H1 (cell line): Measurements from ENCODE around the gene PLSCR3. TPM values are rescaled to one million over a fixed set of nuclear protein-coding genes. Genes with fewer than 3 reads are reported as not detected.

Source experiments
- CTCF ChIA-PET: fragments of 300-600 bp; sonication (Branson Sonifier 250); formaldehyde crosslinking; loops from one replicate; lab custom pipeline; 2021; ENCODE audit not compliant: partially characterized antibody; lab: Charles Lee
- POLR2A ChIA-PET: fragments of 300-600 bp; sonication (Branson Sonifier 250); formaldehyde crosslinking; loops from one replicate; lab custom pipeline; 2021; ENCODE audit warnings: inconsistent platforms; ENCODE audit not compliant: partially characterized antibody; lab: Charles Lee
- DNase-seq, 2 experiments: peaks; one replicate each; pipeline versions ENCODE4 v3.0.0 to v3.0.0-alpha.2; 2010 to 2022; ENCODE audit warnings: low spot score in 2 of 2, low read depth in 1 of 2, mixed read lengths in 1 of 2
- FAIRE-seq: peaks from 2 replicates; lab custom pipeline; 2011; peaks lifted over from hg19 to GRCh38; lab: Jason Lieb, UNC
- H2AFZ ChIP-seq: 2 replicates; pipeline ENCODE4 v1.8.1; 2012; ENCODE audit warnings: low read length, inconsistent platforms
- H2AK5ac ChIP-seq: 2 replicates; pipeline ENCODE4 v1.6.1; 2013; ENCODE audit warnings: low read depth, low read length
- H2BK120ac ChIP-seq: replicated peaks from 2 replicates; pipeline ENCODE3; 2013; ENCODE audit warnings: low read depth, low read length, inconsistent platforms
- H2BK12ac ChIP-seq: 2 replicates; pipeline ENCODE4 v1.6.1; 2013; ENCODE audit warnings: low read depth, low read length
- H2BK15ac ChIP-seq: 2 replicates; pipeline ENCODE4 v1.6.1; 2013; ENCODE audit warnings: low read length
- H2BK20ac ChIP-seq: 2 replicates; pipeline ENCODE4 v1.6.1; 2013; ENCODE audit warnings: low read length
- H2BK5ac ChIP-seq: 2 replicates; pipeline ENCODE4 v1.6.1; 2013; ENCODE audit warnings: low read depth, low read length
- H3K14ac ChIP-seq: 2 replicates; pipeline ENCODE4 v1.6.1; 2013; ENCODE audit warnings: inconsistent platforms; ENCODE audit not compliant: insufficient read length
- H3K18ac ChIP-seq: 2 replicates; pipeline ENCODE4 v1.6.1; 2013; ENCODE audit warnings: low read length; ENCODE audit errors: extremely low read depth
- H3K23ac ChIP-seq: 2 replicates; pipeline ENCODE4 v1.6.1; 2013; ENCODE audit warnings: inconsistent platforms; ENCODE audit not compliant: insufficient read length
- H3K23me2 ChIP-seq: 2 replicates; pipeline ENCODE4 v1.6.1; 2013; ENCODE audit warnings: low read depth, low read length
- H3K27ac ChIP-seq: 2 replicates; pipeline ENCODE4 v1.6.1; 2011; ENCODE audit warnings: low read depth, low read length, inconsistent platforms
- H3K27me3 ChIP-seq, 4 experiments: replicated peaks in 1 of 4; 1 replicate in 1 of 4; 2 replicates in 3 of 4; pipeline versions ENCODE4 v1.6.1 to v1.8.1; 2011 to 2013; ENCODE audit warnings: low read length in 3 of 4, mild to moderate bottlenecking in 3 of 4, inconsistent platforms in 2 of 4, mixed read lengths in 2 of 4, moderate library complexity in 1 of 4; ENCODE audit not compliant: control insufficient read depth in 3 of 4, insufficient read depth in 3 of 4; ENCODE audit errors: extremely low read depth in 1 of 4
- H3K36me3 ChIP-seq, 4 experiments: 2 replicates each; pipeline versions ENCODE4 v1.6.1 to v1.8.1; 2011 to 2013; ENCODE audit warnings: mild to moderate bottlenecking in 4 of 4, low read length in 3 of 4, moderate library complexity in 2 of 4, control low read depth in 1 of 4, inconsistent platforms in 1 of 4; ENCODE audit not compliant: insufficient read depth in 4 of 4, control insufficient read depth in 2 of 4
- H3K4ac ChIP-seq: replicated peaks from 2 replicates; pipeline ENCODE3; 2013; ENCODE audit warnings: low read length, low read depth, mixed read lengths, inconsistent platforms; ENCODE audit not compliant: insufficient read length
- H3K4me1 ChIP-seq, 4 experiments: replicated peaks in 1 of 4; 1 replicate in 1 of 4; 2 replicates in 3 of 4; pipeline versions ENCODE4 v1.6.1 to v1.8.1; 2011 to 2013; ENCODE audit warnings: low read length in 3 of 4, inconsistent platforms in 2 of 4, mixed read lengths in 1 of 4; ENCODE audit not compliant: insufficient read depth in 4 of 4, control insufficient read depth in 3 of 4
- H3K4me2 ChIP-seq, 2 experiments: 2 replicates each; pipeline versions ENCODE4 v1.6.1 to v1.8.1; 2011 to 2013; ENCODE audit warnings: low read depth in 2 of 2, low read length in 2 of 2, control low read depth in 1 of 2, inconsistent platforms in 1 of 2, mild to moderate bottlenecking in 1 of 2; ENCODE audit not compliant: insufficient read depth in 1 of 2
- H3K4me3 ChIP-seq, 4 experiments: fragments of 200-600, 300-600 bp in 1 of 4; sonication (generic), shearing (Covaris generic), sonication (Bioruptor Twin) in 1 of 4; 2 replicates each; pipeline versions ENCODE4 v1.5.1 to v1.8.1; 2011 to 2016; ENCODE audit warnings: low read length in 4 of 4, low read depth in 3 of 4, control low read depth in 2 of 4, inconsistent platforms in 2 of 4, mild to moderate bottlenecking in 2 of 4, mixed read lengths in 1 of 4, moderate library complexity in 1 of 4; ENCODE audit not compliant: insufficient read depth in 2 of 4; ENCODE audit errors: extremely low read depth in 1 of 4
- H3K56ac ChIP-seq: replicated peaks from 2 replicates; pipeline ENCODE3; 2013; ENCODE audit warnings: low read depth, mild to moderate bottlenecking, mixed read lengths, low read length, inconsistent platforms; ENCODE audit not compliant: insufficient read length
- H3K79me1 ChIP-seq: 2 replicates; pipeline ENCODE4 v1.6.1; 2013; ENCODE audit warnings: low read depth, low read length, control low read depth
- H3K79me2 ChIP-seq, 2 experiments: 2 replicates each; pipeline versions ENCODE4 v1.6.1 to v1.8.1; 2012 to 2013; ENCODE audit warnings: low read length in 2 of 2, mild to moderate bottlenecking in 2 of 2, inconsistent platforms in 1 of 2; ENCODE audit not compliant: insufficient read depth in 2 of 2, control insufficient read depth in 1 of 2
- H3K9ac ChIP-seq, 4 experiments: replicated peaks in 1 of 4; 1 replicate in 1 of 4; 2 replicates in 3 of 4; pipeline versions ENCODE4 v1.6.1 to v1.8.1; 2011 to 2013; ENCODE audit warnings: low read depth in 3 of 4, low read length in 3 of 4, control low read depth in 2 of 4, mild to moderate bottlenecking in 2 of 4, moderate library complexity in 2 of 4, inconsistent platforms in 1 of 4; ENCODE audit errors: extremely low read depth in 1 of 4
- H3K9me3 ChIP-seq, 2 experiments: 2 replicates each; pipeline versions ENCODE4 v1.6.1 to v1.8.1; 2012 to 2013; ENCODE audit warnings: mild to moderate bottlenecking in 2 of 2, moderate library complexity in 2 of 2, control low read depth in 1 of 2, inconsistent platforms in 1 of 2, low read depth in 1 of 2, low read length in 1 of 2, mixed read lengths in 1 of 2; ENCODE audit not compliant: insufficient read depth in 2 of 2
- H4K20me1 ChIP-seq, 2 experiments: replicated peaks in 1 of 2; 2 replicates each; pipeline versions ENCODE3 to v1.8.1; 2011 to 2013; ENCODE audit warnings: inconsistent platforms in 2 of 2, low read length in 2 of 2, mild to moderate bottlenecking in 1 of 2; ENCODE audit not compliant: insufficient read depth in 2 of 2, control insufficient read depth in 1 of 2
- H4K5ac ChIP-seq: 2 replicates; pipeline ENCODE4 v1.6.1; 2013; ENCODE audit warnings: low read length, low read depth, mixed read lengths, inconsistent platforms; ENCODE audit not compliant: insufficient read length
- H4K8ac ChIP-seq: 2 replicates; pipeline ENCODE4 v1.8.0; 2013; ENCODE audit warnings: mild to moderate bottlenecking, moderate library complexity, low read length, inconsistent platforms; ENCODE audit not compliant: insufficient read depth; ENCODE audit errors: extremely low read depth
- H4K91ac ChIP-seq: replicated peaks from 2 replicates; pipeline ENCODE3; 2013; ENCODE audit warnings: low read length, mixed read lengths, inconsistent platforms; ENCODE audit not compliant: insufficient read length
- KDM4A ChIP-seq: IDR thresholded peaks from one replicate; pipeline ENCODE4 v1.7.1; 2012; ENCODE audit warnings: low read depth, mild to moderate bottlenecking, moderate library complexity, low read length, inconsistent platforms; ENCODE audit not compliant: severe bottlenecking
- RBBP5 ChIP-seq: IDR thresholded peaks from 2 replicates; pipeline ENCODE4 v1.7.1; 2012; ENCODE audit warnings: low read depth, mild to moderate bottlenecking, inconsistent platforms, low read length, moderate library complexity, borderline replicate concordance
- SIN3A ChIP-seq, 2 experiments: IDR thresholded peaks in 1 of 2; conservative IDR thresholded peaks in 1 of 2; 2 replicates each; pipeline ENCODE4 v1.6.1; 2011 to 2012; ENCODE audit warnings: low read length in 2 of 2, improper control_type of control experiment in 1 of 2, low read depth in 1 of 2, mild to moderate bottlenecking in 1 of 2
- WGBS, 2 experiments: shearing (Covaris generic) in 1 of 2; methylation state at CpG; one replicate each; pipeline versions ENCODE4 v1.1.6 to v1.1.7; 2013 to 2015; ENCODE audit warnings: low lambda C conversion rate in 2 of 2, mixed read lengths in 2 of 2, inconsistent platforms in 1 of 2, low coverage in 1 of 2, missing lambda C conversion rate in 1 of 2; ENCODE audit not compliant: insufficient replicate concordance in 2 of 2, insufficient coverage in 1 of 2, insufficient read length in 1 of 2; ENCODE audit errors: extremely low coverage in 1 of 2, missing lambda C conversion rate in 1 of 2; 5-methylcytosine and 5-hydroxymethylcytosine counted together
- polyA plus RNA-seq, 7 experiments: library from polyadenylated mRNA; depleted of rRNA in 3 of 7; stranded (reverse) in 5 of 7; unstranded in 2 of 7; fragments of >200 nt in 5 of 7; fragments of 200-250 nt in 2 of 7; gene quantifications; 1 replicate in 5 of 7; 2 replicates in 1 of 7; 4 replicates in 1 of 7; pipeline versions ENCODE4 v1.2.1 to v1.2.3, GENCODE V29; 2011 to 2013; ENCODE audit warnings: missing spikeins in 2 of 7, mixed read lengths in 2 of 7
- total RNA-seq: library from RNA; stranded (reverse); fragmentation: NEBNext Ultra II Directional; extraction: Animal tissue kit (Norgen Biotek cat#: 25700); gene quantifications from 2 replicates; pipeline ENCODE4 v1.2.1, GENCODE V29; 2021
- TF ChIP-seq, protein P1 (sequence below), 3 experiments: IDR thresholded peaks; 1 replicate in 2 of 3; 2 replicates in 1 of 3; pipeline versions ENCODE4 v1.5.1 to v1.6.1; 2011; ENCODE audit warnings: low read length in 3 of 3, mild to moderate bottlenecking in 3 of 3, inconsistent platforms in 2 of 3, low read depth in 1 of 3, moderate library complexity in 1 of 3; ENCODE audit not compliant: insufficient read depth in 1 of 3; ENCODE audit errors: control extremely low read depth in 1 of 3

Gene PLSCR3
- total and polyA plus RNA-seq, 2 of the 8 experiments (the other 6 are each of a cell fraction or from before 2014, with no cell fraction given), result 36.1 to 38.7 TPM

DNA sequence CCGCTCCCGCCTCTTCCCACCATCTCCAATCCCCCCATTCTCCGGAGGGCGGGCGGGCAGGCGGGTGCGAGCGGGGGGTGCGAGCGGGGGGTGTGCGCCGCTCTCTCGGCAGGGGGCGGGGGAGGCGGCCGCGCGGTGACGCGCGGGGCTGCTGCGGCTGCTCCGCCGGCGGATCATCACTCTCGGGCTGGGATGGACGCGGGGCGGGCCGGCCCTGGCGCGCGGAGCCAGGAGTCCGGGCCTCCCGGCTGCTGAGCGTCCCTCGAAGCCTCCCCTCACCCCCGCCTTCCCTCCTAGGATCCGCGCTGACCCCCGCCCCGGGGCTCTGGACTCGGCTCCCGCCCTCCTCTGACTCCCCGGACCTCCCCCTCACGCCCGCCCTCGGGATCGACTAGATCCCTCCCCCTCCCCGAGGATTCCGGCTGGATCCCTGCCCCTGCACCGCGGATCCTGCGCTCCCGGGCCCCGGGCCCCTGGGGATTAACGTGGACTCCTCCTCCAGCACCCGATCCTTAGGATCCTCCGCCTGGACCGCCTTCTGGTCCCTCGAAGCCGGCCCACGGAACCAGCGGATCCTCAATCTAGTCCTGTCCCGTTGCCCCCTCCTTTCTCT is 10.5 kb upstream of the PLSCR3 start:
- TF ChIP-seq KDM4A (peak; percentile 51), RBBP5 (peak; percentile 74; the same call in 1 of the 2 replicates), SIN3A (conservative IDR thresholded peaks at IDR 0.05 in 1 of 2, IDR thresholded peaks at IDR 0.05 in 1 of 2; ENCODE audit: low read depth in 1 of 2, low read length in 2 of 2) (peak in 1 of 2 experiments; percentile 25; a peak in 1 of 4 replicates)
- TF ChIP-seq, protein P1, sequence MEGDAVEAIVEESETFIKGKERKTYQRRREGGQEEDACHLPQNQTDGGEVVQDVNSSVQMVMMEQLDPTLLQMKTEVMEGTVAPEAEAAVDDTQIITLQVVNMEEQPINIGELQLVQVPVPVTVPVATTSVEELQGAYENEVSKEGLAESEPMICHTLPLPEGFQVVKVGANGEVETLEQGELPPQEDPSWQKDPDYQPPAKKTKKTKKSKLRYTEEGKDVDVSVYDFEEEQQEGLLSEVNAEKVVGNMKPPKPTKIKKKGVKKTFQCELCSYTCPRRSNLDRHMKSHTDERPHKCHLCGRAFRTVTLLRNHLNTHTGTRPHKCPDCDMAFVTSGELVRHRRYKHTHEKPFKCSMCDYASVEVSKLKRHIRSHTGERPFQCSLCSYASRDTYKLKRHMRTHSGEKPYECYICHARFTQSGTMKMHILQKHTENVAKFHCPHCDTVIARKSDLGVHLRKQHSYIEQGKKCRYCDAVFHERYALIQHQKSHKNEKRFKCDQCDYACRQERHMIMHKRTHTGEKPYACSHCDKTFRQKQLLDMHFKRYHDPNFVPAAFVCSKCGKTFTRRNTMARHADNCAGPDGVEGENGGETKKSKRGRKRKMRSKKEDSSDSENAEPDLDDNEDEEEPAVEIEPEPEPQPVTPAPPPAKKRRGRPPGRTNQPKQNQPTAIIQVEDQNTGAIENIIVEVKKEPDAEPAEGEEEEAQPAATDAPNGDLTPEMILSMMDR (IDR thresholded peaks at IDR 0.05; ENCODE audit: control extremely low read depth in 1 of 3, insufficient read depth in 1 of 3, low read depth in 1 of 3, low read length in 3 of 3), result no peak

More for the DNA sequence above, 10.5 kb upstream of the PLSCR3 start:
- no peak for FAIRE-seq
- H3K4me2 ChIP-seq, result peak overlapping the region; percentile 90 to 97
- H3K9me3 ChIP-seq, result no peaks in the 10 kb centered on the region
- H3K27me3 ChIP-seq, result no peaks in the 10 kb centered on the region; a peak in 1 of 7 replicates
- peak overlapping the region; percentile 54 for H4K8ac ChIP-seq
- H2AK5ac ChIP-seq, result no peak overlapping the region
- peak overlapping the region; percentile 72 to 94 (median 81) for H3K4me3 ChIP-seq
- no peak overlapping the region for H3K14ac ChIP-seq
- peak in 1 of 2 experiments; percentile 81 for DNase-seq
- no peak overlapping the region for H3K23ac ChIP-seq
- CTCF ChIA-PET, result interaction anchor here (0.8 to 3.2 kb wide), 7 partner anchors 9 to 156 kb away, joined by 4 to 22 read pairs (median 5); partner anchors contain the start of genes TMEM95 and TNK1
- peaks cover 2 to 14% (median 10%) of the 10 kb centered on the region in 4 experiments; a peak in 5 of 8 replicates for H3K36me3 ChIP-seq
- POLR2A ChIA-PET, result interaction anchor here (0.7 to 8.2 kb wide), 22 partner anchors 9 to 190 kb away, joined by 3 to 66 read pairs (median 4); partner anchors contain the start of genes ACAP1, CHRNB1, FGF11 and PLSCR3
- H3K4me1 ChIP-seq, result peaks cover 0 to 15% (median 11%) of the 10 kb centered on the region in 4 experiments; a peak in 5 of 7 replicates
- peak overlapping the region; percentile 52 to 76 (median 59) for H3K9ac ChIP-seq
- peak overlapping the region; percentile 81 for H3K18ac ChIP-seq
- H3K27ac ChIP-seq, result peak overlapping the region; percentile 55; the same call in 1 of the 2 replicates
- H4K5ac ChIP-seq, result peak overlapping the region; percentile 59
- peak overlapping the region; percentile 60; the same call in 1 of the 2 replicates for H2BK5ac ChIP-seq
- 1% methylated on average over 16 of the region's 65 CpGs; no CpG with 5 or more reads in 1 of the 2 experiments for WGBS, 2 experiments
- H2BK15ac ChIP-seq, result no peak overlapping the region
- H2BK20ac ChIP-seq, result no peak overlapping the region
- no peak overlapping the region for H2BK120ac ChIP-seq
- H3K23me2 ChIP-seq, result peaks cover 15% of the 10 kb centered on the region; the same call in 1 of the 2 replicates
- H4K91ac ChIP-seq, result no peak overlapping the region
- peaks cover 0 to 13% of the 10 kb centered on the region in 2 experiments for H4K20me1 ChIP-seq
- no peak overlapping the region for H2BK12ac ChIP-seq
- H3K56ac ChIP-seq, result no peak overlapping the region
- H3K79me2 ChIP-seq, result peaks cover 0 to 8% of the 10 kb centered on the region in 2 experiments; a peak in 1 of 4 replicates
- H3K79me1 ChIP-seq, result peaks cover 6% of the 10 kb centered on the region
- no peak overlapping the region for H3K4ac ChIP-seq
- H2AFZ ChIP-seq, result no peak overlapping the region
